Dendritic cell treated with granulocyte-macrophage colony-stimulating factor and Interleukin-4, amounts not matched to agents 40 ng/mL and 50 ng/mL, for 4 days (primary cell): ENCODE results near the gene ATF6.
A peak's percentile ranks its signal among the peaks of the same experiment; 100 is the strongest.
"Not testable (repeated sequence)": the region's sequence is repeated elsewhere in the genome, so short reads cannot be mapped to it uniquely, and the experiment has no call there.

Experiments used
- H3K27ac Mint-ChIP-seq: one replicate; pipeline ENCODE4 v1.8.0; 2022; ENCODE audit warnings: mild to moderate bottlenecking, mixed read lengths
- H3K27me3 Mint-ChIP-seq: one replicate; pipeline ENCODE4 v1.8.0; 2022; ENCODE audit warnings: mild to moderate bottlenecking, mixed read lengths
- H3K36me3 Mint-ChIP-seq: one replicate; pipeline ENCODE4 v1.8.0; 2022; ENCODE audit warnings: low read depth, mixed read lengths
- H3K4me1 Mint-ChIP-seq: one replicate; pipeline ENCODE4 v1.8.0; 2022; ENCODE audit warnings: low read depth, mixed read lengths
- H3K4me3 Mint-ChIP-seq: one replicate; pipeline ENCODE4 v1.8.0; 2022; ENCODE audit warnings: mild to moderate bottlenecking, moderate library complexity, mixed read lengths
- H3K9me3 Mint-ChIP-seq: one replicate; pipeline ENCODE4 v1.8.0; 2022; ENCODE audit warnings: mixed read lengths
- intact Hi-C: fragments of 100-400 bp; cut with micrococcal nuclease; formaldehyde crosslinking; loops from one replicate; pipeline ENCODE4 v1.15.0; 2022

Gene ATF6

DNA sequence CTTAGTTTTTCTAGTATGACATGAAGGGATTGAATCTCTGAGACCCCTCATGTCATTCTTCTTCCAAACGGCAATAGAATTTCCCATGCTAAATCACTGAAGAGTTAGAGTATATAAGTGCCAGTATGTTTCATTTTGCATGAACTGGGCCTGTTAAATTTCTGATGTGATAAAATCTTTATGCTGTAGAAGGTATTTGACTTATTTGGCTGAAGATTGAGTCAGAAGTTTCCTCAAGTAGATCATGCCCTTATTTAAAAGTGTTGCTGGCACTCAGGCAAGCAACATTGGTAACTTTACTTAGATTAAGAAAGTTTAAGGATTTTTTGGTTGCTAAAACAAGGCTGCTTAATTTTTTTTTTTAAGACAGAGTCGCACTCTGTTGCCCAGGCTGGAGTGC, 13.3 kb downstream of the ATF6 start:
- Mint-ChIP-seq H3K27me3 (no peaks in the 10 kb centered on the region), H3K4me3 (no peak overlapping the region), H3K9me3 (no peaks in the 10 kb centered on the region), H3K36me3 (peaks cover 44% of the 10 kb centered on the region), H3K4me1 (no peaks in the 10 kb centered on the region), H3K27ac (no peak overlapping the region)
- intact Hi-C loops, result no loop called here

DNA sequence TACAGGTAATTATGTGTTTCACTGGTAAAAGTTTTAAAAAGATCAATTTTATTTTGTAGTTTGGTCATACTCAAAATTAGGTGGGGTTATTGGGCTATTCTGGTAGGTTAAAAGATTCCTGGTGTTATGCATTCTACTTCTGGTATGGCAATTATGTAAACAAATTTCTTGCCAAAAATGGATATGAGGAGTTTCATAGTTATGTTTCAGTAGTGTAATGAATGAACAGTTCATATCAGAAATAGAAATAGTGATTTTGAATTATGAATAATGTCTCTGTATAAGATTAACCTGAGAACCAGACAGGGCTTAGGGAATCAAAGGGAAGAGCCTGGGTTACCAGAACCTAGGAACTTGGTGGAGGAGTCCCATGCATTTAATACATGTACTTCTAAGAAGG, 15.9 kb downstream of the ATF6 start:
- H3K9me3 Mint-ChIP-seq, result no peaks in the 10 kb centered on the region
- no peak overlapping the region for H3K4me3 Mint-ChIP-seq
- no peak overlapping the region for H3K27ac Mint-ChIP-seq
- no peaks in the 10 kb centered on the region for H3K27me3 Mint-ChIP-seq
- H3K4me1 Mint-ChIP-seq, result peaks cover 6% of the 10 kb centered on the region
- intact Hi-C loops, result no loop called here
- peaks cover 64% of the 10 kb centered on the region for H3K36me3 Mint-ChIP-seq

DNA sequence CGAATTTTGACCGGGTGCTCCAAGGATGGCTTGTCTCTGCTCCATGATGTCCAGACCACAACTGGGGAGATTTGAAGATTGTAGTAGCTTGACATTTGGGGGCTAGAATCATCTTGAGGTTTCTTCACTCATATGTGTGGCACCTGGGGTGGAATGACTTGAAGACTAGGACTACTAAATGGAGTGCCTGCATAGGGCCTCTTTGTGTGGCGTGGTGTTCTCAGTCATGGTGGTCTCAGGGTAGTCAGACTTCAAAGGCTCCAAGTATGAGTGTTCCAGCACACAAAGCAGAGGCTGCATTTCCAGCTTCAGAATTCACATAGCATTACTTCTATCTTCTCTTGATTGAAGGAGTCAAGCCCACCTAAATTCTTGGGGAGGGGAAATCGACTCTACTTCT, 16.8 kb downstream of the ATF6 start:
- H3K4me3 Mint-ChIP-seq, result no peak overlapping the region
- peaks cover 6% of the 10 kb centered on the region for H3K4me1 Mint-ChIP-seq
- no peak overlapping the region for H3K27ac Mint-ChIP-seq
- intact Hi-C loops, result no loop called here
- no peaks in the 10 kb centered on the region for H3K9me3 Mint-ChIP-seq
- no peaks in the 10 kb centered on the region for H3K27me3 Mint-ChIP-seq
- peaks cover 72% of the 10 kb centered on the region for H3K36me3 Mint-ChIP-seq

DNA sequence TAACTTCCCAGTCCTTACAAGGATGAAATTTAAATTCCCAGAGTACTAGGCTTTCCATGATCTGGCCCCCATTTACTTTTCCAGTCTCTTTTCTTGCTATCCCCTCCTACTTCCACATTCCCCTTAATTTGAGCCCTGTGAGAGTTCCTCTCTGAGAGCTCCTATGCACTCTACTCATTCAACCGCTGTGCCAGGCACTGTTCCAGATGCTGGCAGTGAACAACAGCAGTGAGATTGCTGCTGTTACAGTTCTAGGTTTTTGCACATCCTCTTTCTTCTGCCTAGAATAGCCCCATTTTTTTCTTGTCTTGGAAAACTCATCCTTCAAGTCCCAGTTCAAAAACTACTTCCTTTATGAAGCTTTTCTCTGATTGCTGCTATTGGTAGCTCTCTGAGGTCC, 18.8 kb downstream of the ATF6 start:
- Mint-ChIP-seq H3K4me3 (no peak overlapping the region), H3K27ac (peak overlapping the region; percentile 30), H3K27me3 (no peaks in the 10 kb centered on the region), H3K4me1 (peaks cover 6% of the 10 kb centered on the region), H3K36me3 (peaks cover 83% of the 10 kb centered on the region), H3K9me3 (no peaks in the 10 kb centered on the region)
- intact Hi-C loops, result no loop called here

DNA sequence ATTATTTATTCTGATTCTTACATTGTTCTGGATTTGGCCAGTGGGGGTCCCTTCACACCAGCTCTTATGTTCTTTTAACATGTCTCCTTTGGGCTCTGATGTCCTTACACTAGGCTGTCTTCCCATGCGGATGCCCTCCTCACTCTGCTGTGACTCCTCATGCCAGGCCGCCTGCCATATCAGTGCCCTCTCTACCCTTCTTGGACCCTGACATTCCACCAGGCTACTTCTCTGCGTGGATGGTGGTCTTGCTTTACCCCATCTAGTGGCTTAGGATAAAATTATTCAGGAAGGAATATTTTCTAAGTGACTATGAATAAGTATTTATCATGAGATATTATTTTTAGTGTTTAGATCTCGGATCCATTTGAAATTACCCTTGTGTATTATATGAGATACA, 21.2 kb downstream of the ATF6 start:
- Mint-ChIP-seq H3K27ac (no peak overlapping the region), H3K4me3 (no peak overlapping the region), H3K27me3 (no peaks in the 10 kb centered on the region), H3K36me3 (peaks cover 87% of the 10 kb centered on the region), H3K4me1 (peaks cover 6% of the 10 kb centered on the region), H3K9me3 (no peaks in the 10 kb centered on the region)
- intact Hi-C loops, result no loop called here

DNA sequence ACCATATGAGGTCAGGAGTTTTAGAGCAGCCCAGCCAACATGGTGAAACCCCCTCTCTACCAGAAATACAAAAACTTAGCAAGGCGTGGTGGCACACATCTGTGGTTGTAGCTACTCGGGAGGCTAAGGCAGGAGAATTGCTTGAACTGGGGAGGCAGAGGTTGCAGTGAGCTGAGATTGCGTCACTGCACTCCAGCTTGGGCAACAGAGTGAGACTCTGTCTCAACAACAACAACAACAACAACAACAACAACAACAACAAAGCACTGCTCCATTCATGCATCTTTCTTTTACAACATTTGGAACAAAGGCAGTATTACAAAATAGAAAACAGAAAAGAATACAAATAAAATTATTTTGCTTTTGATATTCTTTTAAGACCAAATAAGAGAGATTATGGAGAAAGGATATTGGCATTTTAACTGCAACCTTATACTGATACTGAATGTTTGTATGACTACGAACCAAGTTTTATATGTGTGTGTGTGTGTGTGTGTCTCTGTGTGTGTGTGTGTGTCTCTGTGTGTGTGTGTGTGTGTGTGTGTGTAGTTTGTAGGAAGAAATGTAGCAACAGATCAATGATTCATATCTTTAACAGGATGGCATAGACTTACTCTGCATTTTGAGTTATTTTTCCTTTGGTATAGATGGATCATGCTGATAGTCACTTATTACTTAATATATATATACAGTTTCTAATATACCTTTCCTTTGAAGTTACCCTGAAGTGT, 24.6 kb downstream of the ATF6 start:
- intact Hi-C loops, result no loop called here
- no peaks in the 10 kb centered on the region for H3K9me3 Mint-ChIP-seq
- no peaks in the 10 kb centered on the region for H3K27me3 Mint-ChIP-seq
- H3K27ac Mint-ChIP-seq, result no peak overlapping the region
- no peaks in the 10 kb centered on the region for H3K4me1 Mint-ChIP-seq
- H3K4me3 Mint-ChIP-seq, result no peak overlapping the region
- H3K36me3 Mint-ChIP-seq, result peaks cover 88% of the 10 kb centered on the region

DNA sequence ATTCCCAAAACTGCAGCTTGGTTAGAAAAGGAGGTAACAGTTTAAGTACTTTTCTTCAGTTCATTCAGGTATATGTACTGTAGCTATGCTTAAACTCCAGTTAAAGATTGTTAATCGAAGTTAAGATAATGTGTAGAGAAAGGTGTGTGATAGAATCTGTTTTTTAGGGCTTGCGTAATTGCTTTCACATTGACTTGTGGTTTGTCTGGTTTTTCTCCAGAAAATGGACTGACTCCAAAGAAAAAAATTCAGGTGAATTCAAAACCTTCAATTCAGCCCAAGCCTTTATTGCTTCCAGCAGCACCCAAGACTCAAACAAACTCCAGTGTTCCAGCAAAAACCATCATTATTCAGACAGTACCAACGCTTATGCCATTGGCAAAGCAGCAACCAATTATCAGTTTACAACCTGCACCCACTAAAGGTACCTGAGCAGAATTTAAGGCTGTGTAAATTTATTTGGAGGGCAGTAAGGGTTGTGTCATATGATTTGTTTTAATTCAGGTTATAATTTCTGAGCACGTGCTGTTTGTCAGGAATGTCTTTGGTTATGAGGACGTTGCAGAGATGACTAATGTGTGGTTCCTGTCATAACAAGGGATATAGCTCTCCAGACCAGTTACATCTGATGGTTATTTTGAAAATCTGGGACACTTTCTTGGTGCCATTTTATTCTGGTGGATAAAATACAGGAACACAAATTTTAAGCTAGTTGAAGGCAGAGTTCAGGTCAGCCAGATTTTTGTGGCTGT, 26.0 kb downstream of the ATF6 start:
- Mint-ChIP-seq H3K27ac (no peak overlapping the region), H3K27me3 (no peaks in the 10 kb centered on the region)

DNA sequence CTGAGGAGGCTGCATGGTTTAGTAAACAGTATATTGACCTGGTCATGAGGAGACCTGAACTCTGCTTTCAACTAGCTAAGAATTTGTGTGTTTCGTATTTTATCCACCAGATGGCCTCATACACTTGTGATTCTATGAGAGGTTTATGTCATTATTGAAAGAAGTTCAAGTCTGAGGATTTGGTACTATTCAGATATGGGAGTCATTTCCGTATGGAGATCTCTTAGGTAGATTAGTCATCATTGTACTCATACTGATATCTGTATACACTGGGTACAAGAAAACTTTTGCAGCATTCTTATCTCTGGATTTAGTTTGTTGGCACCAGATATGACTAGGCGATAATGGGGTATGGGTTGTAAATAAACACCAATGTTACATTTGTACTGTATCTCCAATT, 26.6 kb downstream of the ATF6 start:
- Mint-ChIP-seq H3K27ac (no peak overlapping the region), H3K9me3 (no peaks in the 10 kb centered on the region), H3K4me1 (no peaks in the 10 kb centered on the region), H3K27me3 (no peaks in the 10 kb centered on the region), H3K36me3 (peaks cover 79% of the 10 kb centered on the region), H3K4me3 (no peak overlapping the region)
- intact Hi-C loops, result loop anchor here (1.0 kb wide), 1 partner anchor 245 kb away; no protein-coding TSS in a partner anchor

More for the DNA sequence above, 26.0 kb downstream of the ATF6 start:
- Mint-ChIP-seq H3K36me3 (peaks cover 78% of the 10 kb centered on the region), H3K4me1 (no peaks in the 10 kb centered on the region), H3K4me3 (no peak overlapping the region), H3K9me3 (no peaks in the 10 kb centered on the region)
- intact Hi-C loops, result loop anchor here (1.0 kb wide), 1 partner anchor 245 kb away; no protein-coding TSS in a partner anchor

DNA sequence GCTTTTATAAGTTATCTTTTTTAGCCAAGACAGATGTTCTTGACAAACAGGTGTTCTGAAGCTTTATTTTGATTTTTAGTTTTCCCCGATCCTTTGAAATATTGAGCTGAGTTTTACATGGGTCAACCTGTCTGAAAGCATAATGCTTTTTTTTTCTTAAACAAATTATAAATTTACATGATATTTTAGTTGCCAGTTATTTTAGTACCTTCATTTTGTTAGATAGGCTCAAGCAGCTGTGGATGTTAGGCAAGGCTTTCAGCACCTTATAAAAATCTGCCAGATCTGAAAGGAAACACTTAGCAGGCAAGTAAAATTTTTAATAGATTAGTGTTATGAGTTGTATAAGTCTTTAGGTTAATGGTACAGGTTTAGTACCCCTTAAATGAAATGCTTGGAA, 33.7 kb downstream of the ATF6 start:
- no peaks in the 10 kb centered on the region for H3K27me3 Mint-ChIP-seq
- H3K9me3 Mint-ChIP-seq, result no peaks in the 10 kb centered on the region
- intact Hi-C loops, result no loop called here
- no peaks in the 10 kb centered on the region for H3K4me1 Mint-ChIP-seq
- peaks cover 68% of the 10 kb centered on the region for H3K36me3 Mint-ChIP-seq
- no peak overlapping the region for H3K4me3 Mint-ChIP-seq
- H3K27ac Mint-ChIP-seq, result no peak overlapping the region

DNA sequence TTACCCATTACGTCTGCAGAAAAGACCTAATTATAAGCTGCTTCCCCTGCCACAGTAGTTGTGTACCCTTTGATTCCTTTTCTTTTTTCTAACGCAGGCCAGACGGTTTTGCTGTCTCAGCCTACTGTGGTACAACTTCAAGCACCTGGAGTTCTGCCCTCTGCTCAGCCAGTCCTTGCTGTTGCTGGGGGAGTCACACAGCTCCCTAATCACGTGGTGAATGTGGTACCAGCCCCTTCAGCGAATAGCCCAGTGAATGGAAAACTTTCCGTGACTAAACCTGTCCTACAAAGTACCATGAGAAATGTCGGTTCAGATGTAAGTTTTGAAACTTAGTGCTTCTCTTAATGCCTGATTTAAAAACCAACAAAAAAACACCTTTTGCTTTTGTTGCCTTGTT, 35.8 kb downstream of the ATF6 start:
- no peaks in the 10 kb centered on the region for H3K9me3 Mint-ChIP-seq
- no peaks in the 10 kb centered on the region for H3K4me1 Mint-ChIP-seq
- H3K27me3 Mint-ChIP-seq, result no peaks in the 10 kb centered on the region
- no peak overlapping the region for H3K4me3 Mint-ChIP-seq
- peaks cover 75% of the 10 kb centered on the region for H3K36me3 Mint-ChIP-seq
- no peak overlapping the region for H3K27ac Mint-ChIP-seq
- intact Hi-C loops, result no loop called here

DNA sequence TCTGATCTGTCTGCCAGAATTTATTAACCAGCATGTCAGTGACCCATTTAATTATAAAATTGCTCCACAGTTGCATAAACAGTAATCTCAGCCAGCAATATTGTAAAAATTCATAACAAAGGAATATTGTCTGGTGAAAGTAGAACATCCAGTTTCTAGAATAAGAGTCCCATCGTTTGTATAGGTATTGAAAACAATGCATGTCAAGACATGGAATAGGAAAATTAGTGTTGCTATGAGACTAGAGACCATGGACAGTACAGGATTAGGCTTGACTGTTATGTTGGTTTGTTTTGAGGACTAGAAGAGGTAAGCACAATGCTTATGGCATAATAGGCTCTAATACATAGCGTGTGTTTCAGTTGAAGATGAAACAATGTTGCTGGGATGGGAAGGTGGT, 37.1 kb downstream of the ATF6 start:
- Mint-ChIP-seq H3K4me3 (no peak overlapping the region), H3K27ac (no peak overlapping the region), H3K36me3 (peaks cover 64% of the 10 kb centered on the region), H3K9me3 (no peaks in the 10 kb centered on the region), H3K27me3 (no peaks in the 10 kb centered on the region), H3K4me1 (no peaks in the 10 kb centered on the region)
- intact Hi-C loops, result no loop called here

DNA sequence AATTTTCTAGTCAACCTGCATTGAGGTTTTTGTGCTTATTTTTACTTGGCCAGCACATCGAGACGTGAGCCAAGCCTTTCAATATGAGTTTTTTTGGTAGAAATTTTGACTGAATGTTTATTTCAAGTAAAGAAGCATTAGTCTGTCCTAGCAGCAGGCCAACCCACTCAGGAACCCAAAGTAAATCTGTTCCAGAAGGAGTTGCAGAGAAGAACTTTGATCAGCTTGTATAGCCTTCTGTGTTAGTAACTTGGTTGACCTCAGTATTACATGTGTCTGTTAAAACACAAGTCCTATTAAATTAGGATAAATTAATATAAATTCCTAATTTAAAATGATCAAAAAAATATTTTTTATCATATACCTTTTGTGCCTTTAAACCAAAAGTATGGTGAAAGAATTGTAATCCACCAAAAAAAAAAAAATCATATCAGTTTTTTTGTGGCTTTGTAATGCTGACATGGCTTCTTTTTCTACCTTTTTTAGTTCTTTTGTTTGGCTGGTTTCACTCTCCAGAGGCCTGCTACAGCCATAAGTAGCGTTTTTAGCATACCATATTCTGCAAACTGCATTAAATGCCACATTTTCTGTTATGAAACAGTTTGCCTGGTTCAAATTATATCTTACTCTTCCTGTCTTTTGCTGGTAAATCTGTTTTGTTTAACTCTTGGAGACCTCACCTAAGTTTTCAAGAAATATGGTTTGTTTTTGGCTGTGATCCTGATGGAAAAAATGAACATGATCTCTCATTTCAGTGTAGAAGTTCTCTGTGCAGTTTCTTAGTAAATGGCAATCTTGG, 39.5 kb downstream of the ATF6 start:
- H3K4me3 Mint-ChIP-seq, result no peak overlapping the region
- no peak overlapping the region for H3K27ac Mint-ChIP-seq
- H3K4me1 Mint-ChIP-seq, result no peaks in the 10 kb centered on the region
- intact Hi-C loops, result no loop called here
- H3K9me3 Mint-ChIP-seq, result peaks cover 10% of the 10 kb centered on the region
- H3K27me3 Mint-ChIP-seq, result no peaks in the 10 kb centered on the region
- H3K36me3 Mint-ChIP-seq, result peaks cover 68% of the 10 kb centered on the region

DNA sequence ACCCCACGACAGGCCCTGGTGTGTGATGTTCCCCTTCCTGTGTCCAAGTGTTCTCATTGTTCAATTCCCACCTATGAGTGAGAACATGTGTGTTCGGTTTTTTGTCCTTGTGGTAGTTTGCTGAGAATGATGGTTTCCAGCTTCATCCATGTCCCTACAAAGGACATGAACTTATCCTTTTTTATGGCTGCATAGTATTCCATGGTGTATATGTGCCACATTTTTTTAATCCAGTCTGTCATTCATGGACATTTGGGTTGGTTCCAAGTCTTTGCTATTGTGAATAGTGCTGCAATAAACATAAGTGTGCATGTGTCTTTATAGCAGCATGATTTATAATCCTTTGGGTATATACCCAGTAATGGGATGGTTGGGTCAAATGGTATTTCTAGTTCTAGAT, 43.1 kb downstream of the ATF6 start:
- H3K27ac Mint-ChIP-seq, H3K27me3 Mint-ChIP-seq, H3K4me3 Mint-ChIP-seq, H3K4me1 Mint-ChIP-seq, intact Hi-C loops: not testable (repeated sequence)
- peaks cover 73% of the 10 kb centered on the region for H3K36me3 Mint-ChIP-seq
- peaks cover 14% of the 10 kb centered on the region for H3K9me3 Mint-ChIP-seq

DNA sequence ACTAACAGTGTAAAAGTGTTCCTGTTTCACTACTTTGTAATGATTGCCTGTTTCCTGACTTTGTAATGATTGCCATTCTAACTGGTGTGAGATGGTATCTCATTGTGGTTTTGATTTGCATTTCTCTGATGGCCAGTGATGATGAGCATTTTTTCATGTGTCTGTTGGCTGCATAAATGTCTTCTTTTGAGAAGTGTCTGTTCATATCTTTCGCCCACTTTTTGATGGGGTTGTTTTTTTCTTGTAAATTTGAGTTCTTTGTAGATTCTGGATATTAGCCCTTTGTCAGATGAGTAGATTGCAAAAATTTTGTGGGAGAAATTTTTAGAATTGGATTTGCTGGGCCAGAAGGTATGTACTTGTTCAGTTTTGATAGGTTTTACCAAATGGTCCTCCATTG, 43.5 kb downstream of the ATF6 start:
- H3K4me1 Mint-ChIP-seq, intact Hi-C loops, H3K4me3 Mint-ChIP-seq, H3K27ac Mint-ChIP-seq, H3K27me3 Mint-ChIP-seq: not testable (repeated sequence)
- Mint-ChIP-seq H3K36me3 (peaks cover 76% of the 10 kb centered on the region), H3K9me3 (peaks cover 14% of the 10 kb centered on the region)
